Measurements from ENCODE around the gene KIF6. TPM values are rescaled to one million over a fixed set of nuclear protein-coding genes. Genes with fewer than 3 reads are reported as not detected.
"Not testable (repeated sequence)": the region's sequence is repeated elsewhere in the genome, so short reads cannot be mapped to it uniquely, and the experiment has no call there.

KIF6 gene
- total and polyA plus RNA-seq, 8 donors = 0.19 to 1.0 (median 0.44) TPM

DNA sequence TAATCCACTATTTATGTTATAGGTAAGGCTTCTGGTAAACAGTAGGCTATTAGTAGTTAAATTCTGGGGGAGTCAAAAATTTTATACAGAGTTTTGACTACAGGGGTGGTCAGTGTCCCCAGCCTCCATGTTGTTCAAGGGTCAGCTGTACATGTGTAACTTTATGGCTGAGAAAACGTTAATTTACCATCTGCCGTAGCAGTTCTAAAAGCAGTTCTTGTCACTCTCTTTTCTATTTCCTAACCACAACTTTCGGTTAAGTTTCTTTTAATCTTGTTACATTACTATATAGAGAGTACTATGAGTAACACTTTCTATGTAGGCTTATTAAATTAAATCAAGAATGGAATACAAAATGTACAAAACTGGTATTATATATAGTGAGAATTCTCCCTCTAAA lies 21.6 kb upstream of the KIF6 start:
- Histone ChIP-seq H3K36me3 (no peaks in the 10 kb centered on the region), H3K27me3 (no peaks in the 10 kb centered on the region), H3K4me3 (no peak overlapping the region), H3K9me3 (no peaks in the 10 kb centered on the region), H3K27ac (no peak overlapping the region), H3K4me1 (no peaks in the 10 kb centered on the region)
- FAIRE-seq (no peak), DNase-seq (no peak), ATAC-seq (no peak)
- 85 to 91% methylated on average over 3 of the region's 3 CpGs for WGBS, 2 donors
- TF ChIP-seq, protein P1, sequence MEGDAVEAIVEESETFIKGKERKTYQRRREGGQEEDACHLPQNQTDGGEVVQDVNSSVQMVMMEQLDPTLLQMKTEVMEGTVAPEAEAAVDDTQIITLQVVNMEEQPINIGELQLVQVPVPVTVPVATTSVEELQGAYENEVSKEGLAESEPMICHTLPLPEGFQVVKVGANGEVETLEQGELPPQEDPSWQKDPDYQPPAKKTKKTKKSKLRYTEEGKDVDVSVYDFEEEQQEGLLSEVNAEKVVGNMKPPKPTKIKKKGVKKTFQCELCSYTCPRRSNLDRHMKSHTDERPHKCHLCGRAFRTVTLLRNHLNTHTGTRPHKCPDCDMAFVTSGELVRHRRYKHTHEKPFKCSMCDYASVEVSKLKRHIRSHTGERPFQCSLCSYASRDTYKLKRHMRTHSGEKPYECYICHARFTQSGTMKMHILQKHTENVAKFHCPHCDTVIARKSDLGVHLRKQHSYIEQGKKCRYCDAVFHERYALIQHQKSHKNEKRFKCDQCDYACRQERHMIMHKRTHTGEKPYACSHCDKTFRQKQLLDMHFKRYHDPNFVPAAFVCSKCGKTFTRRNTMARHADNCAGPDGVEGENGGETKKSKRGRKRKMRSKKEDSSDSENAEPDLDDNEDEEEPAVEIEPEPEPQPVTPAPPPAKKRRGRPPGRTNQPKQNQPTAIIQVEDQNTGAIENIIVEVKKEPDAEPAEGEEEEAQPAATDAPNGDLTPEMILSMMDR (IDR thresholded peaks at IDR 0.05) = no peak
- intact Hi-C loops (cut with DNase I) = no loop called here

DNA sequence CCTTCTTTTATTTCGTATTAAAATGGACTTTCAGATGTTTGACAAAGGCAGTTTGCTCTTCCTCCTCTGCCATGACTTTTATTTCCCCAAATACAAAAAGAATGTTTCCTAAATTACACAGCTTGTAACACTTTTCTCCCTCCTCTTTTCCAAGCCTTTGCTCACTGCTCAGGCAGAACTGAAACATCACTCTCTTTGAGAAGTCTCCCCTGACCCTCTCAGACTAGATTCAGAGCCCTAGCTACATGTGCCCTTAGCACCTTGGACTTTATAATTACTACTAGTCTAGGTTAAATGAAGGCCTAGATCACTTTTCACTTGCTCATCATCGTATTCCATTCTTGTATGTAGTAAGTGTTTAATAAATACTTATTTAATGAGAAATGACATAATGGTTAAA lies 8.5 kb upstream of the KIF6 start:
- TF ChIP-seq, protein P1 (IDR thresholded peaks at IDR 0.05) = no peak
- H3K27ac ChIP-seq = no peak overlapping the region
- no peaks in the 10 kb centered on the region for H3K4me1 ChIP-seq
- intact Hi-C loops (cut with DNase I) = no loop called here
- H3K36me3 ChIP-seq = no peaks in the 10 kb centered on the region
- ATAC-seq (no peak), DNase-seq (no peak), FAIRE-seq (no peak)
- 54 to 71% methylated on average over 2 of the region's 2 CpGs for WGBS, 2 donors
- no peaks in the 10 kb centered on the region for H3K9me3 ChIP-seq
- H3K4me3 ChIP-seq = no peak overlapping the region
- H3K27me3 ChIP-seq = no peaks in the 10 kb centered on the region

DNA sequence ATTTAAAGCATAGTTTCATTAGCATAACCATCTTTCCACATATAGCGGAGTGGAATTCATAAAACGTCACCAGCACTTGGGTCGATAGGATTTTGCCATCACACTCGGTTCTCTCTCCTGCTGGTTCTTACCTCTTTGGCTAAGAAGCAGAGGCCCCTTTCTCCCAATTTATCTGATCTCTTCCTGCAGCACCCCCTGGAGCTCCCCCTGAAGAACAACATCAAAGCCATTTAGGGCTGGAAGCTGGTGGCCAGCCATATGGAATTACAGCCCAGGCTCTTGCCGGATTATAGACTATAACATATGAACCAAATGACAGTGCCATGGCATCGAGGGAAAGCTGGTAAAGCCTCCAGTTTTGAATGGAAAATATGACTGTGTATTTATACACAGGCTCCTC lies 6.4 kb upstream of the KIF6 start:
- H3K4me1 ChIP-seq = no peaks in the 10 kb centered on the region
- no peak for ATAC-seq
- no peak overlapping the region for H3K27ac ChIP-seq
- no peaks in the 10 kb centered on the region for H3K36me3 ChIP-seq
- no peaks in the 10 kb centered on the region for H3K27me3 ChIP-seq
- no peak overlapping the region for H3K4me3 ChIP-seq
- no peak for DNase-seq
- intact Hi-C loops (cut with DNase I) = no loop called here
- H3K9me3 ChIP-seq = no peaks in the 10 kb centered on the region
- FAIRE-seq = no peak
- TF ChIP-seq, protein P1 (IDR thresholded peaks at IDR 0.05) = no peak
- WGBS, 2 donors = 70 to 81% methylated on average over 6 of the region's 6 CpGs

DNA sequence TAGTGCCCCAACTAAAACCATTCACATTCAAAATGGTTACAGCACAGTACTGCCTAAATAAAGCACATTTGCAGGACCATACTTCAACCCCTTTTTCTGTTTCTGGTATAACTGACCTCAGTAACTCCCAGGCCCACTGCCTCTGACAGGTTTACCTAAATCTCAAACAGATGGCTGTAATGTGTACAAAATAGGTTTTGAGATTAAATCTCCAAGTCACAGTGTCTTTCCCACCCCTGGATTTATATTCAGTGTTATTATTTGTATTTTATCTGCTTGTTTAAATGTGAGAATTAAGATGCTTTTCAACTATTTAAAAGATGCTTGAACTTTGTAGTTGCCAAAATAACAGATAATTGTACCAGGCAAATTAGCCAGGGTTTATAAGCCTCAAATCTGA lies 4.7 kb upstream of the KIF6 start:
- Histone ChIP-seq H3K4me1 (no peaks in the 10 kb centered on the region), H3K4me3 (no peak overlapping the region), H3K27ac (no peak overlapping the region), H3K36me3 (no peaks in the 10 kb centered on the region), H3K9me3 (no peaks in the 10 kb centered on the region), H3K27me3 (no peaks in the 10 kb centered on the region)
- TF ChIP-seq, protein P1 (IDR thresholded peaks at IDR 0.05) = no peak
- intact Hi-C loops (cut with DNase I) = no loop called here
- ATAC-seq (no peak), DNase-seq (no peak), FAIRE-seq (no peak)

DNA sequence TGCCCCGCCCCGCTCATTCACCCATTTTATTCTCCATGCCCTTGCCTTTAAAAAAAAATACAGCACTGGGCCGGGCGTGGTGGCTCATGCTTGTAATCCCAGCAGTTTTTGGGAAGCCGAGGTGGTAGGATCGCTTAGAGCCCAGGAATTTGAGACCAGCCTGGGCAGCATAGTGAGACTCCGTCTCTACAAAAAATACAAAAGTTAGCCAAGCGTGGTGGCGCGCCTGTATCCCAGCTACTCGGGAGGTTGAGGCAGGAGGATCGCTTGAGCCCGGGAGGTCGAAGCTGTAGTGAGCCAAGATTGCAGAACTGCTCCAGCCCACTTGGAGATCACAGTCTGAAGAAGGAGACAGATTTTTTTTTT lies 407 bp upstream of the KIF6 start:
- Histone ChIP-seq H3K9me3 (no peaks in the 10 kb centered on the region), H3K27ac (no peak overlapping the region), H3K4me1 (no peaks in the 10 kb centered on the region), H3K36me3 (no peaks in the 10 kb centered on the region), H3K27me3 (no peaks in the 10 kb centered on the region), H3K4me3 (peak overlapping the region in 3 of 4 donors; percentile 58 to 93 (median 85))
- FAIRE-seq (no peak), ATAC-seq (no peak), DNase-seq (no peak)
- 50 to 56% methylated on average over 14 of the region's 14 CpGs for WGBS, 2 donors
- intact Hi-C loops (cut with DNase I) = no loop called here
- TF ChIP-seq, protein P1 (IDR thresholded peaks at IDR 0.05) = no peak

DNA sequence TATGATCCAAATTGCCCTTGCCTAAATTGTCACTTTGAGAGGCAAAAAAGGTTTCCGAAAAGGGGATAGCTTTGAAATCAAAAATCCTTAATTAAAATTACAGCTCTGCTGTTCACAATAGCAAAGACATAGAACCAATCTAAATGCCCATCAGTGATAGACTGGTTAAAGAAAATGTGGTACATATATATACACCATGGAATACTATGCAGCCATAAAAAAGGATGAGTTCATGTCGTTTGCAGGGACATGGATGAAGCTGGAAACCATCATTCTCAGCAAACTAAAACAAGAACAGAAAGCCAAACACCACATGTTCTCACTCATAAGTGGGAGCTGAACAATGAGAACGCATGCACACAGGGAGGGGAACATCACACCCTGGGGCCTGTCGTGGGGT lies 1.9 kb downstream of the KIF6 start:
- intact Hi-C loops (cut with DNase I); FAIRE-seq; H3K36me3 ChIP-seq; H3K9me3 ChIP-seq; H3K27me3 ChIP-seq; H3K27ac ChIP-seq; DNase-seq; ATAC-seq; H3K4me1 ChIP-seq; H3K4me3 ChIP-seq: not testable (repeated sequence)
- 94 to 99% methylated on average over 4 of the region's 4 CpGs for WGBS, 2 donors
